Large intestine (tissue), 3 donors: Measurements from ENCODE around the gene TOMT. TPM values are rescaled to one million over a fixed set of nuclear protein-coding genes. Genes with fewer than 3 reads are reported as not detected.
"Not testable (repeated sequence)": the region's sequence is repeated elsewhere in the genome, so short reads cannot be mapped to it uniquely, and the experiment has no call there.

Experiments used
- DNase-seq, 2 donors: peaks; one replicate each; pipeline versions ENCODE4 v3.0.0 to v3.0.0-alpha.2; 2013
- H3K27ac ChIP-seq: one replicate; pipeline ENCODE4 v1.5.1; 2013; ENCODE audit warnings: low read length
- H3K27me3 ChIP-seq: 2 replicates; pipeline ENCODE4 v1.6.1; 2013; ENCODE audit warnings: low read length; ENCODE audit not compliant: control insufficient read depth, insufficient read depth
- H3K36me3 ChIP-seq: 2 replicates; pipeline ENCODE4 v1.6.1; 2013; ENCODE audit warnings: low read length; ENCODE audit not compliant: control insufficient read depth, insufficient read depth
- H3K4me1 ChIP-seq: one replicate; pipeline ENCODE4 v1.6.1; 2013; ENCODE audit warnings: low read length; ENCODE audit not compliant: control insufficient read depth, insufficient read depth
- H3K4me3 ChIP-seq: one replicate; pipeline ENCODE4 v1.5.1; 2013; ENCODE audit warnings: low read length
- H3K9me3 ChIP-seq: one replicate; pipeline ENCODE4 v1.6.1; 2013; ENCODE audit warnings: mild to moderate bottlenecking, low read depth, low read length, moderate library complexity; ENCODE audit not compliant: control insufficient read depth
- WGBS: methylation state at CpG from one replicate; pipeline ENCODE4 v1.1.5; 2013; ENCODE audit warnings: low lambda C conversion rate; ENCODE audit not compliant: insufficient coverage; 5-methylcytosine and 5-hydroxymethylcytosine counted together
- polyA plus RNA-seq: library from polyadenylated mRNA; unstranded; fragments of 120-200 nt; gene quantifications from one replicate; pipeline ENCODE4 v1.2.1, GENCODE V29; 2013

TOMT gene
- polyA plus RNA-seq, 1 donor, result not detected

DNA sequence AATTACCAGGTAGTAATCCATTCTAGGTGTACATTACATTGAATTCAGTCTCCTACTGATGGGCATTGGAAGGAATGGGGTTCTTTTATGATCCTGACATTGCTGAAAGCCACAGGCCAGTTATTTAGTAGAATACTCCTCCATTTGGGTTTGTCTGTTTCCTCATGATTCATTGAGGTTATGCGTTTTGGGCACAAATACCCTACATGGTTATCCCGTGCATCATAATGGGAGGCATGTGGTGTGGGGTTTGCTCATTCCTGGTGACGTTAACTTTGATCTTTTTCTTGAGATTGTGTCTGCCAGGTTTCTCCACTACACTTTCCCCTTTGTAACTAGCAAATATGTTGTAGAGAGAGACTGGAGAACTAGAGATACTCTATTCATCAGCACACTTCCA is 35.3 kb downstream of the TOMT start:
- no peaks in the 10 kb centered on the region for H3K9me3 ChIP-seq
- no peak overlapping the region for H3K4me3 ChIP-seq
- no peaks in the 10 kb centered on the region for H3K27me3 ChIP-seq
- H3K27ac ChIP-seq, result no peak overlapping the region
- no peak for DNase-seq
- 63% methylated on average over 2 of the region's 3 CpGs for WGBS
- H3K36me3 ChIP-seq, result no peaks in the 10 kb centered on the region
- H3K4me1 ChIP-seq, result peaks cover 2% of the 10 kb centered on the region

- not testable (repeated sequence) for H3K36me3 ChIP-seq, H3K9me3 ChIP-seq, H3K4me1 ChIP-seq, H3K27me3 ChIP-seq, H3K27ac ChIP-seq, DNase-seq, H3K4me3 ChIP-seq
- no CpG with 5 or more reads among the region's 1 CpG for WGBS
These were observed 36.4 kb downstream of the TOMT start for GRCh38 chr11:72142086-72142485.

DNA sequence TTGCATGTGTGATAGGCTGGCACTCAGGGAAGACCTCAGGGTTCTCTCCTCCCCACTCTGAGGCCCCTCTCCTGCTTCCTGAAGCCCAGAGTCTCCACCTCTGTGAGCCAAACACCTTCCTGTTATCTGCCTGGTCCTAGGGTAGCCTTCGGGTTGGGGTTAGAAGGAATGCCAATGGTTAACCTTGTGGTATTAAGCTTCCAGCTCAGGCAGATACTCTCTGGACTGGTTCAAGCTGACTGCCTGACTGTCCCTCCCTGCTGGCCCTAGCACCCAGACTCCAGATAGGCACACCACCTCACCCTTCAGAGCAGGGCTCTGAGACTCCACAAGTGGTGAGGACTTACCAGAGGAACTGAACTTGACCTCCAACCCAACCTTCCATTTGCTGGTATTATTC is 36.8 kb downstream of the TOMT start:
- not testable (repeated sequence) for H3K27ac ChIP-seq, H3K4me1 ChIP-seq, H3K36me3 ChIP-seq, H3K27me3 ChIP-seq, H3K4me3 ChIP-seq, DNase-seq, H3K9me3 ChIP-seq
- WGBS, result no CpG with 5 or more reads among the region's 1 CpG

GRCh38 chr11:72144807-72145565 is 39.3 kb downstream of the TOMT start:
- H3K36me3 ChIP-seq, result no peaks in the 10 kb centered on the region
- DNase-seq, result no peak
- no peak overlapping the region for H3K4me3 ChIP-seq
- H3K4me1 ChIP-seq, result no peaks in the 10 kb centered on the region
- H3K27me3 ChIP-seq, result no peaks in the 10 kb centered on the region
- no peak overlapping the region for H3K27ac ChIP-seq
- no peaks in the 10 kb centered on the region for H3K9me3 ChIP-seq
- no CpG with 5 or more reads among the region's 4 CpGs for WGBS

DNA sequence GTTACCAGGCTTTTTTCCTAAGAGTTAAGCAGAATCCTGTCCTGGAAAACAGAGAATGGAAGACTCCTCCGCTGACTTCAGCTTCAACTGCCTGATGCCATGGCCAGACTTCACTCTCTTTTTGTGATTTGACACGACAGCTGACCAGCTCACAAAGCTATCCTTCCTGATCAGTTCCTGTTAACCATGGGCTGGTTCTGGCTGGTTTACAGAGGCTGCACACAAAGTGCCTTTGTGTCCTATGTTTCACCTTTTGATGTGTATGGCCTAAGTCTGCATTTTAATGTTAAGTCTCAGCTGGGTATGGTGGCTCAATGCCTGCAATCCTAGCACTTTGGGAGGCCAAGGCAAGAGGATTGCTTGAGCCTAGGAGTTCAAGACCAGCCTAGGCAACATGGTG is 40.9 kb downstream of the TOMT start:
- DNase-seq, result no peak
- H3K36me3 ChIP-seq, result no peaks in the 10 kb centered on the region
- WGBS, result no CpG with 5 or more reads among the region's 2 CpGs

DNA sequence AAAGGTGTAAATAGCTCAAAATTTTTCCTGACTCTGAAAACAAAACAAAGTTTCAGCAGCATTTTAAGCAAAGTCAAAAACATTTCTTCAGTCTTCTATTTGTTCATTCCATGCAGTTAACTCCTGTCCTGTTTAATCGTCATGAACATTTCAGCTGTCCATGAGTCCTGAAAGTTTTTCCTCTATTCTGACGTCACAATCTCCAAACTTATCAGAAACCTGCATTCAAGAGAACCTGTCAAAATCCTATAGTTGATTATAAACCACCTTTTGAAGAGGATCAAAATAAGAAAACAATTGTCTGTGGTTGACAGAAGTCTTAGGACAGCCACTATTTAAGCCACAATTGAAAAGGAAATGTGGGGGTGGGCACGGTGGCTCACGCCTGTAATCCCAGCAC is 45.2 kb downstream of the TOMT start:
- no peaks in the 10 kb centered on the region for H3K27me3 ChIP-seq
- 75% methylated on average over 2 of the region's 4 CpGs for WGBS
- no peaks in the 10 kb centered on the region for H3K9me3 ChIP-seq
- no peak overlapping the region for H3K4me3 ChIP-seq
- no peaks in the 10 kb centered on the region for H3K4me1 ChIP-seq
- H3K27ac ChIP-seq, result no peak overlapping the region
- no peaks in the 10 kb centered on the region for H3K36me3 ChIP-seq
- DNase-seq, result no peak

More for the DNA sequence above, 40.9 kb downstream of the TOMT start:
- no peak overlapping the region for H3K4me3 ChIP-seq
- H3K27ac ChIP-seq, result no peak overlapping the region
- H3K9me3 ChIP-seq, result no peaks in the 10 kb centered on the region
- no peaks in the 10 kb centered on the region for H3K27me3 ChIP-seq
- no peaks in the 10 kb centered on the region for H3K4me1 ChIP-seq

DNA sequence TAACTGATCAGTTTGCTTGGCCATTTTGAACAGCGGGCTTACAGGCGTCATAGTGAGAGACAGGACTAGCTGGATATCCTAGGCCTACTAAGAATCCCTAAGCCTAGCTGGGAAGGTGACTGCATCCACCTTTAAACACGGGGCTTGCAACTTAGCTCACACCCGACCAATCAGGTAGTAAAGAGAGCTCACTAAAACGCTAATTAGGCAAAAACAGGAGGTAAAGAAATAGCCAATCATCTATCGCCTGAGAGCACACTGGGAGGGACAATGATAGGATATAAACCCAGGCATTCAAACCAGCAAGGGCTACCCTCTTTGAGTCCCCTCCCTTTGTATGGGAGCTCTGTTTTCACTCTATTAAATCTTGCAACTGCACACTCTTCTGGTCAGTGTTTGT is 48.1 kb downstream of the TOMT start:
- not testable (repeated sequence) for H3K9me3 ChIP-seq, H3K4me1 ChIP-seq, H3K27ac ChIP-seq, H3K4me3 ChIP-seq, DNase-seq, H3K27me3 ChIP-seq, H3K36me3 ChIP-seq
- WGBS, result no CpG with 5 or more reads among the region's 6 CpGs

DNA sequence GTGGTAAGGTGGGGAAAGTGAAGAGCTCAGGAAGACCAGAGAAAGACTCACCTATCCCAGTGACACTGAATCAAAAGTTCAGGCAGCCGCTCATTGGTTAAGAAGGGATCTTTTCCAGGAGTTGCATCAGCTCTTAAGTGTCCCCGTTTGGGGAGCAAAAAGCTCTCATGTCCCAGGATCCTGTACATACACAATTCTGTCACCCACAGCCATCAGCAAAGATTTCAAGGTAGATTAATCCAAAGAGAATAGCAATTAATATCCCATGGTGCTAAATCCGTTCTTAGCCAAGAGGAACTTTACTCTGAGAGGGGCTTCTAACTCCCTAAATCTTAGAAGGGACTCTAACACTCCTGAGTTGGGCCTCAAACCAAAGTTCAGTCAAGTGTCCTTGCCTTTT is 49.1 kb downstream of the TOMT start:
- no peaks in the 10 kb centered on the region for H3K9me3 ChIP-seq
- H3K4me3 ChIP-seq, result no peak overlapping the region
- H3K27me3 ChIP-seq, result no peaks in the 10 kb centered on the region
- no CpG with 5 or more reads among the region's 3 CpGs for WGBS
- DNase-seq, result no peak
- H3K36me3 ChIP-seq, result no peaks in the 10 kb centered on the region
- H3K27ac ChIP-seq, result no peak overlapping the region
- no peaks in the 10 kb centered on the region for H3K4me1 ChIP-seq

GRCh38 chr11:72155751-72156150 is 50.0 kb downstream of the TOMT start:
- WGBS, result no CpG with 5 or more reads among the region's 4 CpGs
- Histone ChIP-seq H3K36me3 (no peaks in the 10 kb centered on the region), H3K4me3 (no peak overlapping the region), H3K27me3 (no peaks in the 10 kb centered on the region), H3K27ac (no peak overlapping the region), H3K9me3 (no peaks in the 10 kb centered on the region), H3K4me1 (no peaks in the 10 kb centered on the region)
- DNase-seq, result no peak

DNA sequence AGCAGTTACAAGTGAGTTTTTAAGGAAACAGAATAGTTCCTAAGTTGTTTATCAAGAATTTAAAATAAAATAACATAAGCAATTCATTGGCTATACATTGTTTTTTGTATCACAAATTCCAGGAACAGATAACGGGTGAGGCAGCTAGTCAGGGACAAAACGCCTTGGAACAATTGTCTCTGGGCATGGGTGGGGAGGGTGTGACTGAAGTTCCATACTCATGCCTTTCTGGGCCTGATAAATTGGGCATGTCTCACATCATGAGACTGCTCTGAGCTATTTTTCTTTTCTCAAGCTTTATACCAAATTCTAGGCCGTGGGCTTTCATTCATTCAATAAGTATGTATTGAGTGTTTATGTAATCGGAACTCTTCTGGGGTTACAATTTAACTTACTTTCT is 51.4 kb downstream of the TOMT start:
- Histone ChIP-seq H3K27ac (no peak overlapping the region), H3K4me1 (no peaks in the 10 kb centered on the region), H3K36me3 (no peaks in the 10 kb centered on the region), H3K4me3 (no peak overlapping the region), H3K9me3 (no peaks in the 10 kb centered on the region), H3K27me3 (no peaks in the 10 kb centered on the region)
- WGBS, result 61% methylated on average over 2 of the region's 4 CpGs
- DNase-seq, result no peak
